Ascending aorta (tissue), 2 donors: ENCODE measurements around the gene UGGT1. TPM values are rescaled to one million over a fixed set of nuclear protein-coding genes. Genes with fewer than 3 reads are reported as not detected.

Experiments
- DNase-seq, 2 donors: peaks; one replicate each; pipeline ENCODE4 v3.0.0-alpha.2; 2019; ENCODE audit warnings: low spot score in 2 of 2
- H3K27ac ChIP-seq, 2 donors: fragments of 200-600 bp; sonication (generic); one replicate each; pipeline ENCODE4 v1.5.1; 2016 to 2017; ENCODE audit warnings: mild to moderate bottlenecking in 1 of 2
- H3K27me3 ChIP-seq: fragments of 200-600 bp; sonication (generic); one replicate; pipeline ENCODE4 v1.5.1; 2017
- H3K36me3 ChIP-seq, 2 donors: fragments of 200-600 bp; sonication (generic); one replicate each; pipeline ENCODE4 v1.5.1; 2016
- H3K4me1 ChIP-seq, 2 donors: fragments of 200-600 bp; sonication (generic); one replicate each; pipeline ENCODE4 v1.5.1; 2016 to 2017; ENCODE audit warnings: mild to moderate bottlenecking in 1 of 2
- H3K4me3 ChIP-seq, 2 donors: fragments of 200-600 bp; sonication (generic); one replicate each; pipeline ENCODE4 v1.5.1; 2016 to 2017; ENCODE audit warnings: mild to moderate bottlenecking in 1 of 2
- H3K9me3 ChIP-seq, 2 donors: fragments of 200-600 bp; sonication (generic); one replicate each; pipeline ENCODE4 v1.5.1; 2016
- CTCF ChIP-seq, 3 experiments: fragments of 200-600 bp in 2 of 3; fragments of 450-650 bp in 1 of 3; sonication (generic) in 2 of 3; IDR thresholded peaks; one replicate each; pipeline ENCODE4 v1.5.1; 2016 to 2019; ENCODE audit warnings: antibody characterized with exemption in 3 of 3, mild to moderate bottlenecking in 1 of 3, moderate library complexity in 1 of 3
- intact Hi-C: fragments of 100-400 bp; cut with DNase I; formaldehyde crosslinking; loops from one replicate; pipeline ENCODE4 v1.15.1; 2023
- total RNA-seq: library from RNA; depleted of rRNA; stranded (reverse); fragments of >200 nt; gene quantifications from one replicate; pipeline ENCODE4 v1.1.0, GENCODE V29; 2016

The UGGT1 gene
- total RNA-seq, 1 donor from 2014 or later: 42.0 TPM

GRCh38 chr2:128180031-128180430 is 89.0 kb downstream of the UGGT1 start:
- H3K9me3 ChIP-seq: no peaks in the 10 kb centered on the region
- no peak overlapping the region for H3K27ac ChIP-seq
- intact Hi-C loops: loop anchor here (10.0 kb wide), 1 partner anchor 125 kb away; no protein-coding TSS in a partner anchor
- no peaks in the 10 kb centered on the region for H3K27me3 ChIP-seq
- no peak for DNase-seq
- H3K36me3 ChIP-seq: peaks cover 47 to 72% of the 10 kb centered on the region in 2 donors
- TF ChIP-seq CTCF (IDR thresholded peaks at IDR 0.05): no peak
- no peak overlapping the region for H3K4me3 ChIP-seq
- H3K4me1 ChIP-seq: no peaks in the 10 kb centered on the region

- Histone ChIP-seq H3K9me3 (no peaks in the 10 kb centered on the region), H3K36me3 (peaks cover 33 to 52% of the 10 kb centered on the region in 2 donors), H3K27ac (no peak overlapping the region), H3K27me3 (no peaks in the 10 kb centered on the region), H3K4me1 (no peaks in the 10 kb centered on the region), H3K4me3 (no peak overlapping the region)
- intact Hi-C loops: loop anchor here (10.0 kb wide), 1 partner anchor 119 kb away; no protein-coding TSS in a partner anchor
- no peak for DNase-seq
- no peak for TF ChIP-seq CTCF (IDR thresholded peaks at IDR 0.05)
Observed at GRCh38 chr2:128185576-128185975, 94.6 kb downstream of the UGGT1 start.

GRCh38 chr2:128187032-128187654 is 96.1 kb downstream of the UGGT1 start:
- intact Hi-C loops: loop anchor here (10.0 kb wide), 1 partner anchor 118 kb away; no protein-coding TSS in a partner anchor
- DNase-seq: no peak
- no peaks in the 10 kb centered on the region for H3K4me1 ChIP-seq
- H3K36me3 ChIP-seq: peaks cover 26 to 46% of the 10 kb centered on the region in 2 donors
- TF ChIP-seq CTCF (IDR thresholded peaks at IDR 0.05): no peak
- H3K4me3 ChIP-seq: no peak overlapping the region
- H3K27me3 ChIP-seq: no peaks in the 10 kb centered on the region
- H3K27ac ChIP-seq: no peak overlapping the region
- H3K9me3 ChIP-seq: no peaks in the 10 kb centered on the region

GRCh38 chr2:128195435-128195984 is 104.5 kb downstream of the UGGT1 start:
- peaks cover 9 to 12% of the 10 kb centered on the region in 2 donors for H3K36me3 ChIP-seq
- no peaks in the 10 kb centered on the region for H3K27me3 ChIP-seq
- H3K4me3 ChIP-seq: no peak overlapping the region
- no peaks in the 10 kb centered on the region for H3K4me1 ChIP-seq
- intact Hi-C loops: no loop called here
- no peaks in the 10 kb centered on the region for H3K9me3 ChIP-seq
- no peak for DNase-seq
- no peak overlapping the region for H3K27ac ChIP-seq
- no peak for TF ChIP-seq CTCF (IDR thresholded peaks at IDR 0.05)

GRCh38 chr2:128196026-128196425 is 105.0 kb downstream of the UGGT1 start:
- Histone ChIP-seq H3K27ac (no peak overlapping the region), H3K36me3 (peaks cover 4 to 7% of the 10 kb centered on the region in 2 donors), H3K4me3 (no peak overlapping the region), H3K27me3 (no peaks in the 10 kb centered on the region), H3K4me1 (no peaks in the 10 kb centered on the region), H3K9me3 (no peaks in the 10 kb centered on the region)
- intact Hi-C loops: no loop called here
- no peak for DNase-seq
- TF ChIP-seq CTCF (IDR thresholded peaks at IDR 0.05): no peak
